ENCODE measurements around the gene TBCD.

GRCh38 chr17:82943751-82944150 is 191.9 kb downstream of the TBCD start:
- no peak for TF ChIP-seq CTCF (conservative IDR thresholded peaks at IDR 0.05 in 1 of 2, IDR thresholded peaks at IDR 0.05 in 1 of 2; ENCODE audit: low read depth in 1 of 2, low read length in 2 of 2)
- TF ChIP-seq EZH2 (IDR thresholded peaks at IDR 0.05; ENCODE audit: low read length, missing control alignments): no peak

Measured in fibroblast of lung (primary cell).